HEK293 (cell line): Measurements from ENCODE around the gene CRYBG2.

Experiments
- CTCF ChIP-seq: fragments of 450-650 bp; formaldehyde crosslinking; IDR thresholded peaks from 2 replicates; pipeline ENCODE4 v1.5.1; 2016; ENCODE audit warnings: missing biosample characterization, missing genetic modification characterization
- YY1 ChIP-seq: fragments of 450-650 bp; formaldehyde crosslinking; IDR thresholded peaks from 2 replicates; pipeline ENCODE4 v1.5.1; 2018; ENCODE audit warnings: missing biosample characterization, missing genetic modification characterization
- ZBTB10 ChIP-seq: fragments of 450-650 bp; formaldehyde crosslinking; IDR thresholded peaks from 2 replicates; pipeline ENCODE4 v1.5.1; 2016; ENCODE audit warnings: missing biosample characterization, missing genetic modification characterization
- ZFP69B ChIP-seq: fragments of 450-650 bp; formaldehyde crosslinking; IDR thresholded peaks from 2 replicates; pipeline ENCODE4 v1.5.1; 2016; ENCODE audit warnings: missing biosample characterization, missing genetic modification characterization
- ZNF140 ChIP-seq: fragments of 450-650 bp; formaldehyde crosslinking; IDR thresholded peaks from 2 replicates; pipeline ENCODE4 v1.5.1; 2016; ENCODE audit warnings: missing biosample characterization, missing genetic modification characterization
- ZNF571 ChIP-seq: fragments of 450-650 bp; formaldehyde crosslinking; IDR thresholded peaks from 2 replicates; pipeline ENCODE4 v1.5.0; 2017; ENCODE audit warnings: missing biosample characterization, missing genetic modification characterization

- TF ChIP-seq YY1 (tag by site-specific recombination) (no peak), CTCF (tag by site-specific recombination) (no peak), ZNF571 (tag by site-specific recombination) (no peak), ZBTB10 (tag by site-specific recombination) (no peak), ZFP69B (no peak), ZNF140 (tag by site-specific recombination) (no peak)
Measured at GRCh38 chr1:26286064-26286416, 67.9 kb downstream of the CRYBG2 start.
